Measurements from ENCODE around the gene KCNG4.

The KCNG4 gene

GRCh38 chr16:84270071-84270470 lies 30.3 kb upstream of the KCNG4 start:
- no peak for DNase-seq
- no peak for TF ChIP-seq CTCF (IDR thresholded peaks at IDR 0.05; ENCODE audit: low read depth, low read length, missing control alignments)
- in situ Hi-C loops (cut with HindIII; ENCODE audit: low pct_ligation_motif_present, low sequenced_read_pairs), result no loop called here
- H3K27ac ChIP-seq, result no peak overlapping the region
- no peaks in the 10 kb centered on the region for H3K27me3 ChIP-seq (replicated peaks)
- H3K4me3 ChIP-seq (ENCODE audit: low read depth, low read length), result no peak overlapping the region
- H3K36me3 ChIP-seq (replicated peaks), result no peaks in the 10 kb centered on the region

- H3K4me3 ChIP-seq (ENCODE audit: low read depth, low read length), result no peak overlapping the region
- no peaks in the 10 kb centered on the region for H3K27me3 ChIP-seq (replicated peaks)
- no peak for TF ChIP-seq CTCF (IDR thresholded peaks at IDR 0.05; ENCODE audit: low read depth, low read length, missing control alignments)
- H3K27ac ChIP-seq, result no peak overlapping the region
- in situ Hi-C loops (cut with HindIII; ENCODE audit: low pct_ligation_motif_present, low sequenced_read_pairs), result no loop called here
- H3K36me3 ChIP-seq (replicated peaks), result no peaks in the 10 kb centered on the region
- DNase-seq, result no peak
Observed at GRCh38 chr16:84268291-84269040, 28.7 kb upstream of the KCNG4 start.

- H3K36me3 ChIP-seq (replicated peaks), result no peaks in the 10 kb centered on the region
- no peak overlapping the region for H3K4me3 ChIP-seq (ENCODE audit: low read depth, low read length)
- TF ChIP-seq CTCF (IDR thresholded peaks at IDR 0.05; ENCODE audit: low read depth, low read length, missing control alignments), result no peak
- no peak overlapping the region for H3K27ac ChIP-seq
- in situ Hi-C loops (cut with HindIII; ENCODE audit: low pct_ligation_motif_present, low sequenced_read_pairs), result no loop called here
- no peak for DNase-seq
- H3K27me3 ChIP-seq (replicated peaks), result no peaks in the 10 kb centered on the region
Observed at GRCh38 chr16:84267380-84267779, 27.6 kb upstream of the KCNG4 start.

- no peak for TF ChIP-seq CTCF (IDR thresholded peaks at IDR 0.05; ENCODE audit: low read depth, low read length, missing control alignments)
Observed at GRCh38 chr16:84266451-84266850, 26.6 kb upstream of the KCNG4 start.

GRCh38 chr16:84262939-84263338 lies 23.1 kb upstream of the KCNG4 start:
- H3K4me3 ChIP-seq (ENCODE audit: low read depth, low read length), result no peak overlapping the region
- no peaks in the 10 kb centered on the region for H3K27me3 ChIP-seq (replicated peaks)
- no peak for TF ChIP-seq CTCF (IDR thresholded peaks at IDR 0.05; ENCODE audit: low read depth, low read length, missing control alignments)
- H3K27ac ChIP-seq, result no peak overlapping the region
- in situ Hi-C loops (cut with HindIII; ENCODE audit: low pct_ligation_motif_present, low sequenced_read_pairs), result no loop called here
- DNase-seq, result no peak
- H3K36me3 ChIP-seq (replicated peaks), result no peaks in the 10 kb centered on the region

More at GRCh38 chr16:84266451-84266850, 26.6 kb upstream of the KCNG4 start:
- Histone ChIP-seq H3K4me3 (ENCODE audit: low read depth, low read length) (no peak overlapping the region), H3K36me3 (replicated peaks) (no peaks in the 10 kb centered on the region), H3K27me3 (replicated peaks) (no peaks in the 10 kb centered on the region), H3K27ac (no peak overlapping the region)
- in situ Hi-C loops (cut with HindIII; ENCODE audit: low pct_ligation_motif_present, low sequenced_read_pairs), result no loop called here
- peak; percentile 71 for DNase-seq

- Histone ChIP-seq H3K27me3 (replicated peaks) (no peaks in the 10 kb centered on the region), H3K4me3 (ENCODE audit: low read depth, low read length) (no peak overlapping the region), H3K27ac (no peak overlapping the region), H3K36me3 (replicated peaks) (no peaks in the 10 kb centered on the region)
- no peak for TF ChIP-seq CTCF (IDR thresholded peaks at IDR 0.05; ENCODE audit: low read depth, low read length, missing control alignments)
- in situ Hi-C loops (cut with HindIII; ENCODE audit: low pct_ligation_motif_present, low sequenced_read_pairs), result no loop called here
- no peak for DNase-seq
Observed at GRCh38 chr16:84262031-84262430, 22.2 kb upstream of the KCNG4 start.

Measured in brain microvascular endothelial cell (primary cell).